ENCODE data around the gene OR10A6. TPM values are rescaled to one million over a fixed set of nuclear protein-coding genes. Genes with fewer than 3 reads are reported as not detected.

Gene OR10A6
- total RNA-seq, 1 experiment from 2014 or later: not detected

- H3K9me3 ChIP-seq (ENCODE audit: insufficient read depth, low read depth): peaks cover 16% of the 10 kb centered on the region
- H3K4me3 ChIP-seq: 0 out of 2 replicates have a peak overlapping the region, but pooled peaks have one; percentile 8
- peak overlapping the region; percentile 99 for H3K4me2 ChIP-seq
- peaks cover 50% of the 10 kb centered on the region for H3F3A ChIP-seq (ENCODE audit: insufficient read depth, low read depth)
- ChIA-PET POLR2A (ENCODE audit: unreplicated experiment) (no interaction called here), CTCF (interaction anchor here (4.6 kb wide), 1 partner anchor 86 kb away, joined by 25 read pairs; the partner anchor contains the start of gene EIF3F)
- peaks cover 53% of the 10 kb centered on the region for H3K4me1 ChIP-seq (replicated peaks; ENCODE audit: insufficient read depth)
- DNase-seq: peak in 1 of 2 experiments; percentile 70
- no peaks in the 10 kb centered on the region for H3K27me3 ChIP-seq (ENCODE audit: insufficient read depth, low read depth)
- no peak for TF ChIP-seq EZH2 (IDR thresholded peaks at IDR 0.05; ENCODE audit: low read depth)
- TF ChIP-seq CTCF (conservative IDR thresholded peaks at IDR 0.05): no peak
- peaks cover 21% of the 10 kb centered on the region for H3K79me2 ChIP-seq (ENCODE audit: low read depth)
- H3K27ac ChIP-seq: 0 out of 2 replicates have a peak overlapping the region, but pooled peaks have one; percentile 32
- no peaks in the 10 kb centered on the region for H3K9me2 ChIP-seq (ENCODE audit: insufficient read depth)
- peaks cover 16% of the 10 kb centered on the region for H3K36me3 ChIP-seq (ENCODE audit: low read depth)
- intact Hi-C loops (cut with micrococcal nuclease; ENCODE audit: unreplicated experiment): no loop called here
- H4K20me1 ChIP-seq (ENCODE audit: insufficient read depth): no peaks in the 10 kb centered on the region
- no TSS peak for BruUV-seq (replicated peaks)
- H2AFZ ChIP-seq: no peak overlapping the region
Measured at GRCh38 chr11:7901319-7901854, 29.7 kb downstream of the OR10A6 start.

DNA sequence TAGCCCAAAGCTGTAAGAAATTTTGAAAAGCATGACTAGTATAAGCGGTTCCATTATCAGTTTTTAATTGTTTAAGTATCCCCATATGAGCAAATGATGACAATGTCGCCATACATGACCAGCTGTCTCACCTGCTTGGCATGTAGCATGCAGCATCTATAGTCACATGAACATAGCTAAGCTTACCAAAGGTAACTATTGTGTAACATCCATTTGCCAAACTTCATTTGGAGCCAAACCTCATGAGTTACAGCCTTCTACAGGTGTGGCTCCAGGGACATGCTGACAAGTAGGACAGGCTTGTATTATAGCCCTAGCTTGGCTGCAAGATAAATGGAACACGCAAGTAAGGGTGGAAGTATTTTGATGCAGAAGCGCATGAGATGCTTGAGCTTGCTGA lies 30.4 kb downstream of the OR10A6 start:
- no peaks in the 10 kb centered on the region for H3K9me2 ChIP-seq (ENCODE audit: insufficient read depth)
- DNase-seq: no peak
- ChIA-PET CTCF (no interaction called here), POLR2A (ENCODE audit: unreplicated experiment) (no interaction called here)
- H2AFZ ChIP-seq: no peak overlapping the region
- H4K20me1 ChIP-seq (ENCODE audit: insufficient read depth): no peaks in the 10 kb centered on the region
- intact Hi-C loops (cut with micrococcal nuclease; ENCODE audit: unreplicated experiment): no loop called here
- H3K27ac ChIP-seq: no peak overlapping the region
- no TSS peak for BruUV-seq (replicated peaks)
- H3K4me2 ChIP-seq: peak overlapping the region; percentile 99
- H3K4me3 ChIP-seq: no peak overlapping the region
- peaks cover 50% of the 10 kb centered on the region for H3K4me1 ChIP-seq (replicated peaks; ENCODE audit: insufficient read depth)
- H3F3A ChIP-seq (ENCODE audit: insufficient read depth, low read depth): peaks cover 43% of the 10 kb centered on the region
- peaks cover 16% of the 10 kb centered on the region for H3K36me3 ChIP-seq (ENCODE audit: low read depth)
- no peak for TF ChIP-seq CTCF (conservative IDR thresholded peaks at IDR 0.05)
- TF ChIP-seq EZH2 (IDR thresholded peaks at IDR 0.05; ENCODE audit: low read depth): no peak
- H3K9me3 ChIP-seq (ENCODE audit: insufficient read depth, low read depth): peaks cover 16% of the 10 kb centered on the region
- H3K79me2 ChIP-seq (ENCODE audit: low read depth): peaks cover 21% of the 10 kb centered on the region
- no peaks in the 10 kb centered on the region for H3K27me3 ChIP-seq (ENCODE audit: insufficient read depth, low read depth)

DNA sequence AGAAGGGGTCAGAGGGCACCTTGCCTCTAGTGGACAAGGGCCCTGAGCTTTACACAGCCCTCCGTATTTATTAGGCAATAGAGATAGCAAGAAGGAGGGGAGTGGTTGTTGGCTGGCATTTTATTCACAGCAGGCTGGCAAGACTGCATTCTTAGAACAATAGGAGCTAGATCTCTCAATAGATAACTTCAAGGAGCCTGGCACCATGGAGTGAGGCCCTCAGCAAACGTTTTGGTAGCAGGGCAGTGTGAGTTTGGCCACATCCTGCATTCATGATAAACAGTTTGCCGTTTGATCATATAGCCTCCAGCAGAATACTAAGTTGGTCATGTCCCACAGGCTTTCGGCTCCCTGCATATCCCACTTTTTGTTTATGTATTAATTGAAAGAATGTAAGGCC lies 31.6 kb downstream of the OR10A6 start:
- Histone ChIP-seq H2AFZ (no peak overlapping the region), H4K20me1 (ENCODE audit: insufficient read depth) (no peaks in the 10 kb centered on the region), H3K27ac (no peak overlapping the region), H3K4me2 (no peak overlapping the region), H3K27me3 (ENCODE audit: insufficient read depth, low read depth) (no peaks in the 10 kb centered on the region), H3K4me3 (no peak overlapping the region), H3F3A (ENCODE audit: insufficient read depth, low read depth) (peaks cover 30% of the 10 kb centered on the region), H3K9me3 (ENCODE audit: insufficient read depth, low read depth) (peaks cover 16% of the 10 kb centered on the region), H3K9me2 (ENCODE audit: insufficient read depth) (no peaks in the 10 kb centered on the region), H3K79me2 (ENCODE audit: low read depth) (peaks cover 16% of the 10 kb centered on the region), H3K36me3 (ENCODE audit: low read depth) (peaks cover 16% of the 10 kb centered on the region), H3K4me1 (replicated peaks; ENCODE audit: insufficient read depth) (peaks cover 39% of the 10 kb centered on the region)
- TF ChIP-seq EZH2 (IDR thresholded peaks at IDR 0.05; ENCODE audit: low read depth) (no peak), CTCF (conservative IDR thresholded peaks at IDR 0.05) (no peak)
- intact Hi-C loops (cut with micrococcal nuclease; ENCODE audit: unreplicated experiment): no loop called here
- ChIA-PET POLR2A (ENCODE audit: unreplicated experiment) (no interaction called here), CTCF (no interaction called here)
- BruUV-seq (replicated peaks): no TSS peak
- peak; percentile 46 to 52 for DNase-seq

Measured in PC-9 (cell line).